Karpas-422 (cell line): Measurements from ENCODE around the gene AFF3. TPM values are rescaled to one million over a fixed set of nuclear protein-coding genes. Genes with fewer than 3 reads are reported as not detected.
A peak's percentile ranks its signal among the peaks of the same experiment; 100 is the strongest.
"Not testable (repeated sequence)": the region's sequence is repeated elsewhere in the genome, so short reads cannot be mapped to it uniquely, and the experiment has no call there.

Source experiments
- DNase-seq: peaks from one replicate; pipeline ENCODE4 v3.0.0-alpha.2; 2015
- H2AFZ ChIP-seq: fragments of 200-600 bp; sonication (generic); 2 replicates; pipeline ENCODE4 v1.6.1; 2014; ENCODE audit warnings: antibody characterized with exemption, low read length, mixed read lengths
- H3K27ac ChIP-seq: fragments of 200-600 bp; sonication (generic); 2 replicates; pipeline ENCODE4 v1.5.1; 2014; ENCODE audit warnings: mild to moderate bottlenecking, low read length, moderate library complexity
- H3K27me3 ChIP-seq: fragments of 200-600 bp; sonication (generic); 2 replicates; pipeline ENCODE4 v1.6.1; 2014; ENCODE audit warnings: low read length, mixed read lengths
- H3K36me3 ChIP-seq: fragments of 200-600 bp; sonication (generic); 2 replicates; pipeline ENCODE4 v1.6.1; 2014; ENCODE audit warnings: low read length, mixed read lengths; ENCODE audit not compliant: insufficient read depth
- H3K4me1 ChIP-seq: fragments of 200-600 bp; sonication (generic); 2 replicates; pipeline ENCODE4 v1.6.1; 2014; ENCODE audit warnings: mild to moderate bottlenecking, low read length, mixed read lengths
- H3K4me2 ChIP-seq: fragments of 200-600 bp; sonication (generic); 2 replicates; pipeline ENCODE4 v1.6.1; 2014; ENCODE audit warnings: low read length, low read depth, mild to moderate bottlenecking; ENCODE audit not compliant: poor library complexity, severe bottlenecking
- H3K4me3 ChIP-seq: fragments of 200-600 bp; sonication (generic); 2 replicates; pipeline ENCODE4 v1.5.1; 2014; ENCODE audit warnings: mild to moderate bottlenecking, antibody characterized with exemption, low read length, mixed read lengths
- H3K79me2 ChIP-seq: fragments of 200-600 bp; sonication (generic); 2 replicates; pipeline ENCODE4 v1.6.1; 2014; ENCODE audit warnings: mild to moderate bottlenecking, low read length, mixed read lengths
- H3K9ac ChIP-seq: fragments of 200-600 bp; sonication (generic); 2 replicates; pipeline ENCODE4 v1.6.0; 2014; ENCODE audit warnings: low read length
- H3K9me2 ChIP-seq: fragments of 200-600 bp; sonication (generic), shearing (Covaris generic); replicated peaks from 2 replicates; pipeline ENCODE4 v1.6.0; 2014; ENCODE audit warnings: mild to moderate bottlenecking, low read length, moderate library complexity; ENCODE audit not compliant: insufficient read depth
- H3K9me3 ChIP-seq: fragments of 300-700, 200-600 bp; sonication (generic); 2 replicates; pipeline ENCODE4 v1.6.1; 2014; ENCODE audit warnings: low read length, mixed read lengths
- H4K20me1 ChIP-seq: fragments of 200-600 bp; sonication (generic); 2 replicates; pipeline ENCODE4 v1.6.1; 2014; ENCODE audit warnings: mild to moderate bottlenecking, antibody characterized with exemption, low read length, low read depth; ENCODE audit not compliant: insufficient read depth
- total RNA-seq: library from RNA; depleted of rRNA; stranded (reverse); fragments of >200 nt; shearing (Covaris generic); gene quantifications from 2 replicates; pipeline ENCODE4 v1.2.3, GENCODE V29; 2014; ENCODE audit warnings: low replicate concordance

The AFF3 gene
- total RNA-seq, 1 experiment from 2014 or later, result 99.7 TPM

DNA sequence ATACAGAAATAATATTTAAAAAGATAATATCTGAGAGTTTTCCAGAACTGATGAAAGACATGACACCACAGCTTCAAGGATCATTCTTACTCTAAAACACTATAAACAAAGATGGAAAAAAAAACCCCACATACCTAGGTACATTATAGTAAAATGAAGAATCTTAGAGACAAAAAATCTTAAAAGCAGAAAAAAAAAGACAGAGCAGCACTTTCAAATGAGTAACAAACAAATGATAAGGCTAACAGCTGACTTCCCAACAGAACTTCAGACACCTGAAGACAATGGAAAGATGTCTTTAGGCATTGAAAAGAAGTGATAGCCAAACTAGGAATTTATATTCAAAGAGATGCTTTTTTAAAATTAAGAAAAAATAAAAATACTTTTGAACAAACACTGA lies 21.2 kb upstream of the AFF3 start:
- Histone ChIP-seq H3K9me3 (no peaks in the 10 kb centered on the region), H3K4me3 (no peak overlapping the region), H3K27ac (no peak overlapping the region), H3K9ac (no peak overlapping the region), H3K4me1 (no peaks in the 10 kb centered on the region), H3K36me3 (no peaks in the 10 kb centered on the region), H3K27me3 (no peaks in the 10 kb centered on the region), H2AFZ (no peak overlapping the region), H3K4me2 (no peak overlapping the region), H4K20me1 (no peaks in the 10 kb centered on the region), H3K9me2 (no peaks in the 10 kb centered on the region), H3K79me2 (no peaks in the 10 kb centered on the region)
- DNase-seq, result peak; percentile 23

DNA sequence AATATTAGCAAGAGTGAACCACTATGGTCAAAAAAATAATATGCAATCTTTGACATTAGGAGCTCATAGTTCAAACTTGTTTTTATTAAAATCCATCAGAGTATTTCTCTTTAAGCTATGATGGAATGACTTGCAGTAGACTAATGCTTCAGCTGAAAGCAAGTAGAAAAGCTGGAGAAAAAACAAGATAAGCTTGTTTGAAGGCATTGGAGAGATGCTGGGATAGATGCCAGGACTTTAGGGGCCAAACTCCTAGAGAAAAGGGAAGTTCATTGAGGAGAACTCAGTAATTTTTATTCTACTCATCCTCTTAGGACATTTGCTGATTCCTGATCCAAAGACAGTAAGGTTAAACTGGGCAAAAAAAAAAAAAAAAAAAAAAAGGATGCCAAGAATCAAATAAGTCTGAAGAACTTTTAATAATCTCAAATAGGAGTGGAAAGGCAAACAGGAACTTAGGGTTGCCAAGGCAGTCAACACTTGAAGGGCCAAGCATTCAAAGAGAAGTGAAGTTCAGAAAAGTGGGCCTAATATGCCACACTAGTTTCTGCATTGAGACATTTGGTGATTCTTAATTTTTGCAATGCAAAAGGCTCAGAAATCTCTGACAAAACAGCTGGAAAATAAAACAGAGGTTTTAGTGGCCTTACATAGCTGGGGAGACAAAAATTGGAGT lies 19.7 kb upstream of the AFF3 start:
- Histone ChIP-seq H3K4me3 (no peak overlapping the region), H3K9me3 (no peaks in the 10 kb centered on the region), H3K4me2 (no peak overlapping the region), H3K79me2 (no peaks in the 10 kb centered on the region), H4K20me1 (no peaks in the 10 kb centered on the region), H3K9ac (no peak overlapping the region), H3K27ac (no peak overlapping the region), H3K36me3 (no peaks in the 10 kb centered on the region), H2AFZ (no peak overlapping the region), H3K4me1 (no peaks in the 10 kb centered on the region), H3K9me2 (no peaks in the 10 kb centered on the region), H3K27me3 (no peaks in the 10 kb centered on the region)
- DNase-seq, result peak; percentile 34

DNA sequence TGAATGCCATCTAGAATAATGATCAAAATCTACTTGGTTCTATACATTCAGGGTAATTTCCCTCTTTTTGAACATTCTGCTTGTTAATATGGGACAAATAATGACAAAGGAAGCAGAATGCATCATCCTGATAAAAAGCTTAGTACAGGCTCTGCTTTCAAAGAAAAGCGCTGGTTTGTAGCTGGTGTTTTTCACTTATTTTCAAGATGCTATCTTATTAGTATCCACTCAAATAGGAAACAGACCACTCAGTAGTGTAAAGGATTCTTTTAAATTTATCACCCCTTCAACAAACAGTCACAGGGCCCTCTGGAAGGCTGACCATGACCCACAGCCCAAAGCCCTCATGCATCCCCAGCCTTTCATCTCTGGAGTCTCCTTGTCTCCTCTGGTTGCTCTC lies 18.0 kb upstream of the AFF3 start:
- no peak overlapping the region for H3K27ac ChIP-seq
- no peak overlapping the region for H3K4me2 ChIP-seq
- H3K9ac ChIP-seq, result no peak overlapping the region
- H3K4me1 ChIP-seq, result no peaks in the 10 kb centered on the region
- no peak overlapping the region for H3K4me3 ChIP-seq
- DNase-seq, result peak; percentile 26
- no peaks in the 10 kb centered on the region for H4K20me1 ChIP-seq
- H3K9me2 ChIP-seq, result no peaks in the 10 kb centered on the region
- H3K79me2 ChIP-seq, result no peaks in the 10 kb centered on the region
- H3K9me3 ChIP-seq, result no peaks in the 10 kb centered on the region
- no peaks in the 10 kb centered on the region for H3K36me3 ChIP-seq
- no peaks in the 10 kb centered on the region for H3K27me3 ChIP-seq
- no peak overlapping the region for H2AFZ ChIP-seq

DNA sequence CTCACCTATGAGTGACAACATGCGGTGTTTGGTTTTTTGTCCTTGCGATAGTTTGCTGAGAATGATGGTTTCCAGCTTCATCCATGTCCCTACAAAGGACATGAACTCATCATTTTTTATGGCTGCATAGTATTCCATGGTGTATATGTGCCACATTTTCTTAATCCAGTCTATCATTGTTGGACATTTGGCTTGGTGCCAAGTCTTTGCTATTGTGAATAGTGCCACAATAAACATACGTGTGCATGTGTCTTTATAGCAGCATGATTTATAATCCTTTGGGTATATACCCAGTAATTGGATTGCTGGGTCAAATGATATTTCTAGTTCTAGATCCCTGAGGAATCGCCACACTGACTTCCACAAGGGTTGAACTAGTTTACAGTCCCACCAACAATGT lies 9.4 kb upstream of the AFF3 start:
- H2AFZ ChIP-seq, H3K9ac ChIP-seq, DNase-seq, H3K9me2 ChIP-seq, H3K27me3 ChIP-seq, H3K4me2 ChIP-seq, H3K9me3 ChIP-seq, H3K27ac ChIP-seq, H3K79me2 ChIP-seq, H3K36me3 ChIP-seq, H4K20me1 ChIP-seq, H3K4me3 ChIP-seq: not testable (repeated sequence)
- peaks cover 21% of the 10 kb centered on the region for H3K4me1 ChIP-seq

DNA sequence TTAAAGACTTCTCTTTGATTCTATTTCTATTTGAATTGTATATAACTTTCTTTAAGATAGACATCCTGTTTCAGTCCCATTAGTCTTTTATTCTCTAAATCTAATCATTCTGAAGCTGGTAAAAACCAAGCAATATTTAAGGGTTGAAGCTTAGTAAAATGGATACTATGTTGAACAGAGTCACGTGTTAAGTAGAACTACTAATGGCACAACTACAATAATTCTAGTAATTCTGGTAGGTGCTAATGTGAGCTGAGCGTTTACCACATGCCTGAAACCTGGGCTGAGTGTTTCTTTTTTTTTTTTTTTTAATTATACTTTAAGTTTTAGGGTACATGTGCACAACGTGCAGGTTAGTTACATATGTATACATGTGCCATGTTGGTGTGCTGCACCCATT lies 8.9 kb upstream of the AFF3 start:
- no peak for DNase-seq
- no peaks in the 10 kb centered on the region for H4K20me1 ChIP-seq
- no peaks in the 10 kb centered on the region for H3K9me3 ChIP-seq
- no peak overlapping the region for H3K4me2 ChIP-seq
- H3K4me1 ChIP-seq, result peaks cover 21% of the 10 kb centered on the region
- no peak overlapping the region for H3K4me3 ChIP-seq
- H3K27me3 ChIP-seq, result no peaks in the 10 kb centered on the region
- H3K36me3 ChIP-seq, result no peaks in the 10 kb centered on the region
- H3K9ac ChIP-seq, result no peak overlapping the region
- no peaks in the 10 kb centered on the region for H3K79me2 ChIP-seq
- no peaks in the 10 kb centered on the region for H3K9me2 ChIP-seq
- no peak overlapping the region for H3K27ac ChIP-seq
- no peak overlapping the region for H2AFZ ChIP-seq

DNA sequence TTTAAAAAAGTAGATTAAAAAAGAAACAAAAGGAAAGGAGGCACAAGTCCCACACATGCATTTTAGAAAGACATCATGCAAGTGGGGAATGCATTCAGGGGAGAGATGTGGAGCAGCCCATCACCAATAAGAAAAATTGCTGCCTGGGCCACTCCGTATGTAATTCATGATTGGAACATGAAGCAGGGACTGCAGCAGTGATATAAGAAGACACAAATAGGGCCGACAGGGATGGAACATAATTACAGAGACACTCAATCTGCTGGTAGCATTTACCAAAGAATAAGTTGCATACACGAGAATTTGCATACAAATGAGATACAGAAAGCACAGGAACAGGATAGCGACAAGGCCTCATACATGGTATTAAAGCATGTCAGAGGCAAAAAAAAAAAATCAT lies 6.5 kb upstream of the AFF3 start:
- Histone ChIP-seq H3K36me3 (no peaks in the 10 kb centered on the region), H3K4me2 (no peak overlapping the region), H3K79me2 (no peaks in the 10 kb centered on the region), H3K9ac (no peak overlapping the region), H3K4me1 (peaks cover 29% of the 10 kb centered on the region), H4K20me1 (no peaks in the 10 kb centered on the region), H3K4me3 (no peak overlapping the region), H3K9me2 (no peaks in the 10 kb centered on the region), H3K27ac (no peak overlapping the region), H3K9me3 (no peaks in the 10 kb centered on the region), H3K27me3 (no peaks in the 10 kb centered on the region), H2AFZ (no peak overlapping the region)
- DNase-seq, result no peak

DNA sequence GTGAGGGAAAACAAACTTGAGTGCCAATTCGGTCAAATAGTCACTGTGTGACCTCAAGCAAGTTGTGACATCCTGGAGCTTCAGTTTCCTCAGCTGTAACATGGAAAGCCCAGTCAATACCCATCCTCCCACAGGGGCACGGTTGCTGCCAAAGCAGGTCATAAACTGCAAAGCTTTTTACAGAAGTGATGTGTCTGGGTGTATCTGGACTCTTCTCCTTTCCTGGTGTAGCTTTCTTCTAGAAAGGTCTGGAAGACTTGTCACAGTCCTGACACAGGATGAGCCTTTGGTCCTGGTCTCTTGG lies 4.2 kb upstream of the AFF3 start:
- no peaks in the 10 kb centered on the region for H3K27me3 ChIP-seq
- H3K4me1 ChIP-seq, result peaks cover 49% of the 10 kb centered on the region
- no peak overlapping the region for H3K4me3 ChIP-seq
- no peaks in the 10 kb centered on the region for H3K36me3 ChIP-seq
- H3K27ac ChIP-seq, result no peak overlapping the region
- no peak for DNase-seq
- no peak overlapping the region for H2AFZ ChIP-seq
- no peaks in the 10 kb centered on the region for H4K20me1 ChIP-seq
- H3K9me2 ChIP-seq, result no peaks in the 10 kb centered on the region
- H3K9ac ChIP-seq, result no peak overlapping the region
- H3K4me2 ChIP-seq, result no peak overlapping the region
- H3K9me3 ChIP-seq, result no peaks in the 10 kb centered on the region
- H3K79me2 ChIP-seq, result peaks cover 7% of the 10 kb centered on the region

DNA sequence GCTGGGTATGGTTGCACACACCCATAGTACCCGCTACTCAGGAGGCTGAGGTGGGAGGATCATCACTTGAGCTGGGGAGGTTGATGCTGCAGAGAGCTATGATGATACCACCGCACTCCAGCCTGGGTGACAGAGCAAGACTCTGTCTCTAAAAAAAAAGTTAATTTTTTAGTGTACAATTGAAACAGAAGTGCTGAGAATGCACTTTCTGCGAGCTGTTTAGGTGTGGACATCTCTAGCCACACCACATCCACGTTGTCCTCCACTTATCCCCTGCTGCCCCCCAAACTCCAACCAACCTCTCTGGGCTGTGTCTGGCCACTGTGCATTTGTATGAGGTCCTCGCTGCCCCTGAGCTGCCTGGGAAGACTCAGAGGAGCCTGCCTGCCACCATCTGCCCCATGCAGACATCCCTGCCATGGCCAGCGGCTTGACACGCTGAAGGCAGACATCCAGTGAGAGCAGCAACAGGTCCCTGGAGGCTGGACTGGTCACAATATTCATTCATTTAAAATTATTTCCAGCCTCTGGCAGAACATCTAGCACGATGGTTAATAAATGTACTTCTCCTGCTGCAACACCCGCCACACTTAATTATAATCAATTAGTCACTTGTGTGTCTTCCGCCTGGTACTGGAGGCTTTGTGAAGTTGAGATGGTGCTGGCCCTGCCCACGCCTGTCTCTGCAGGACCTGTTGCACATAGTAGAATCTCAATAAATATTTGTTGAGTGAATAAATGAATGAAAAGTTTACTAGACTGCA lies 3.7 kb upstream of the AFF3 start:
- H4K20me1 ChIP-seq, result no peaks in the 10 kb centered on the region
- no peaks in the 10 kb centered on the region for H3K9me3 ChIP-seq
- no peak overlapping the region for H3K4me3 ChIP-seq
- no peak overlapping the region for H2AFZ ChIP-seq
- H3K27me3 ChIP-seq, result no peaks in the 10 kb centered on the region
- no peaks in the 10 kb centered on the region for H3K9me2 ChIP-seq
- H3K4me1 ChIP-seq, result peaks cover 54% of the 10 kb centered on the region
- no peak overlapping the region for H3K9ac ChIP-seq
- DNase-seq, result no peak
- H3K79me2 ChIP-seq, result peaks cover 13% of the 10 kb centered on the region
- H3K36me3 ChIP-seq, result no peaks in the 10 kb centered on the region
- no peak overlapping the region for H3K27ac ChIP-seq
- no peak overlapping the region for H3K4me2 ChIP-seq
